Hematopoietic multipotent progenitor cell treated with erythropoietin and hydrocortisone succinate and interleukin-3 and kit ligand, for 15 days (in vitro differentiated cells): ENCODE data around the gene MARVELD2.
"Not testable (repeated sequence)": the region's sequence is repeated elsewhere in the genome, so short reads cannot be mapped to it uniquely, and the experiment has no call there.

Source experiments
- DNase-seq: peaks from one replicate; pipeline ENCODE4 v3.0.0-alpha.2; 2015; ENCODE audit warnings: low spot score

Gene MARVELD2, protein sequence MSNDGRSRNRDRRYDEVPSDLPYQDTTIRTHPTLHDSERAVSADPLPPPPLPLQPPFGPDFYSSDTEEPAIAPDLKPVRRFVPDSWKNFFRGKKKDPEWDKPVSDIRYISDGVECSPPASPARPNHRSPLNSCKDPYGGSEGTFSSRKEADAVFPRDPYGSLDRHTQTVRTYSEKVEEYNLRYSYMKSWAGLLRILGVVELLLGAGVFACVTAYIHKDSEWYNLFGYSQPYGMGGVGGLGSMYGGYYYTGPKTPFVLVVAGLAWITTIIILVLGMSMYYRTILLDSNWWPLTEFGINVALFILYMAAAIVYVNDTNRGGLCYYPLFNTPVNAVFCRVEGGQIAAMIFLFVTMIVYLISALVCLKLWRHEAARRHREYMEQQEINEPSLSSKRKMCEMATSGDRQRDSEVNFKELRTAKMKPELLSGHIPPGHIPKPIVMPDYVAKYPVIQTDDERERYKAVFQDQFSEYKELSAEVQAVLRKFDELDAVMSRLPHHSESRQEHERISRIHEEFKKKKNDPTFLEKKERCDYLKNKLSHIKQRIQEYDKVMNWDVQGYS

DNA sequence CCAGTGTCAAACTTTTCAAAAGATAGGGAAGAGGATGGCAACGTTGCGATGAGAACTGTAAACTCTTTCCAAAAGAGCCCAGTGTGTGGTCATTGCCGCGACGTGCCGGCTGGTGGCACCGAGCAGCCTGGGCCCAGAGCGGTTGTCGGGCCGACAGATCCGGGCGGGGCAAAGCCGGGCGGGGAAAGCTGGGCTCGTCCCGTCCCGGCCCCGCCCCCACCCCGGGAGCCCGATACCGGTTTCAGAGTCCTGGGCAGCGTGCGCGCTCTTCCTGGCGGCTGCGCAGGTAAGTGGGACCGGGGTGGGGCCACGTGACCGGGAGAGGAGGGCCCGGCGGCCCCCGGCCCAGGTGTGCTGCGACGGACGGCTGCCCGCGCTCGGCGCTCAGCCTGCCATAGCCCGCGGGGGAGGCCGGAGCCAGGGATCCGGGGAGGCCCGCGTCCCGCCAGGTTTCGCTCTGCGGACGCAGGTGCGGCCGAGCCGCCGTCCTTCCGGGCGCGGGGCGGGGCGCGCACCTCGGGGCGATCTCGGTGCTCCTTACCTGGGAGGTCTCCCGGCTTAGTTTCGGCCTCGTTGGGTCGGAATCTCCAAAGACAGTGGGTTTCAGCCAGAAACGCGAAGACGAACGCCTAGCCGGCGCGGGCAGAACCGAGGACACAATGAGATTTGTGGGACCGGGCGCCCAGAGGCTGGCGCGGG is at the start of gene MARVELD2:
Gene MARVELD2 (plus strand): TSS at position 232 of the 699 bp plus-strand sequence. CDS start 4,270 bp downstream, outside the sequence.
- DNase-seq, result peak; percentile 81

DNA sequence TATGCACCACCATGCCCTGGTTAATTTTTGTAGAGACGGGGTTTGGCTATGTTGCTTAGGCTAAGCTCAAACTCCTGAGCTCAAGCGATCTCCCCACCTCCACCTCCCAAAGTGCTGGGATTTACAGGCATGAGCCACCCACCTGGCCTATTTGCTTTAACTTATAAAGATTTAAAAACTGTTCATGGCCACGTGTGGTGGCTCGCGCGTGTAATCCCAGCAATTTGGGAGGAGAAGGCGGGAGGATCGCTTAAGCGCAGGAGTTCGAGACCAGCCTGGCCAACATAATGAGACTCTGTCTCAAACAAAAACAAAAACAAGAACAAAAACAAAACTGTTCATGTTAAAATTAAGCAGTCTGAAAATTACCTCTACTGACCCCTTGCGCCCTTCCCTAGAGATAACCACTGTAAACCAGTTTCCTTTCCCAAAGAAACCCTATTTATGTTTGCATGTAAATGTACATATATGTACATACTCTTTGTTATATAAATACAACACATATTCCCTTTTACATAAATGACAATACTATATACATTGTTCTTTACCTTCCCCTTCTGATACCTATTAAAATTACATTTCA is 47.1 kb upstream of the MARVELD2 start:
- peak; percentile 20 for DNase-seq

DNA sequence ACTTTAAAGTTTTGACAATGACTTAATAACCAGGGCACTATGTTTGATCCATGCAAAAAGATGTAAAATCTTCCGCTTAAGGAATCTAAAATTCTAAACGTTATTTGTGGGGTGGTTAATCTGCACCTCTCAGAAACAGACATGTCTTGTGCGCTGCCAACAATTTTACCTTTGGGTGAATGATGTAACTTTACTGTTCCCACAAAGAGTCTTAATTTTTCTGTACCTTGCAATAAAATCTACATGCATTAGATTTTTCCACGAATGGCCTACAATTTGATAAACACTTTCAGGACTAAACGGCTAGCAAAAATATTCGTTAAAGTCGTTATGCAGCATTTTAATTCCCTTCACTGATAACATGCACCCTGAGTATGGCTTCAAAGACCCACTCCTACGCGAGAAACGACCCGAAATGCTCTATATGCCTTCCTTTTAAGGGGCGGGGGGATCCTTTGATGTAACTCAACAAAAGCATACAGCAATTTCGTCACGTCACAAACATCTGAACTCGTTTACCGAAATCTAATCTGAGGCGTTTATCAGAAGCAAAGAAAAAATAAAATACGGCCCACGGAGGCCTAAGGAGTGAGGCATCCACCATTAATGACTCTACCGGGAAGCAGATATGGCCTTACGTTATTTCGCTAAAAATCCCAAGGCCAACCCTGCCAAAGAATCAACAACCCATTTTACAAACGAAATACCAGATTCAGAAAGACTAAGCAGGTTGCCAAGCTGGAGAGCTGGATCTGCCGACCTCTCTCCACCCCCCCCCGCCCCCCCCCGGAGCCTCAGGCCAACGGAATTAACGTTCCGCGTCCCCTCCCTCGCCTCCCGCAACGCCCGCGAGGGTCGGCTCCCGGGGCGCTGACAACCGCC is 46.2 kb upstream of the MARVELD2 start:
- peak; percentile 40 for DNase-seq

DNA sequence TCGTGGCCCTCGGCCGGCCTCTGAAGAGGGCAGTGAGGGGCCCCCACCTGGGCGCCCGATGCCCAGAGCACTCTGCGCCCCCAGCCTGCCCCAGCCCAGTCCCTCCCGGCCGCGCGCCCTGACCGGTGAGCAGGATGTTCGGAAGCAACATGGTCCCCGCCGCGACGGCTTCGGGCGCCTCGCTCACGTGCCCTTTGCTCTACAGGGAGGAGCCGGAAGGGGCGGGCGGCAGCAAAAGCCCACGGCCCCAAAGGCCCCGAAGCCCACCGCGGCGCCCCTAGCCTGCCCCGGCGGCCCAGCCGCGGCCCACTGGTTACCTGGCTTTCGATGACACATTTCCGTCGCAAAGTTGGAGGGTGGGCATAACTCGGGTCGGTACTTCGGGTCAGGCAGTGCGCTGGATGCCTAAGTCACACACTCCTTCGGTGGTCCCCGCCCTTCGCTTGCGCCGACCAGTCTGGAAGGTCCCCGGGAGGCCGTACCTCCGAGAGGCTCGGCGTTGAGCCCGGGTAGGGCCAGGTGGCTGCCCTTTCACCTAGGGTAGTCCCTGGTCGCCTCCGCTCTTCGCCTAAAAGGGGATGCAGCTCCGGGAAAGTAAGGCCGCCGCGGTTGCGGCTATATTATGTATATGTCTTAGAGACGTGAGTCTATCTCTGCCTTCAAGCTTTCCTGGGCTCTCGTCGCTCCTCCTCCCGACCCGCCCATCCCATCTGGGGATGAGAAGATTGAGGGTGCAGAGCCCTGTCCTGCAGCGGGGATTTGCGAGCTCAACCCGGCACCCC is 45.4 kb upstream of the MARVELD2 start, which contains the start of the genes AK6, RAD17 and TAF9:
Gene AK6 (minus strand): TSS at position 181 of the 782 bp plus-strand sequence. CDS start 30 bp downstream, at position 151.
Gene RAD17 (plus strand): TSS at position 479 of the 782 bp plus-strand sequence. CDS start 2,391 bp downstream, outside the sequence.
Gene TAF9 (minus strand): TSS at position 181 of the 782 bp plus-strand sequence. CDS start 3,783 bp downstream, outside the sequence.
- peak; percentile 93 for DNase-seq

DNA sequence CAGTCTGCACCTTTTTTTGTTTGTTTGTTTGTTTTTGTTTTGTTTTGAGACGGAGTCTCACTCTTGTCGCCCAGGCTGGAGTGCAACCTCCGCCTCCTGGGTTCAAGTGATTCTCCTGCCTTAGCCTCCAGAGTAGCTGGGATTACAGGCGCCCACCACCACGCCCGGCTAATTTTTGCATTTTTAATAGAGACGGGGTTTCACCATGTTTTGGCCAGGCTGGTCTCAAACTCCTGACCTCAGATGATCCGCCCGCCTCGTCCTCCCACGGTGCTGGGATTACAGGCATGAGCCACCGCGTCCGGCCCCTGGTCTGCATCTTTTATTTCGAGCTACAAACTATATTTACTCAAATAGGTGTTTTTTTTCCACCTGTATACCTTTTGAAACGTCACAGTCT is 44.6 kb upstream of the MARVELD2 start:
- not testable (repeated sequence) for DNase-seq

DNA sequence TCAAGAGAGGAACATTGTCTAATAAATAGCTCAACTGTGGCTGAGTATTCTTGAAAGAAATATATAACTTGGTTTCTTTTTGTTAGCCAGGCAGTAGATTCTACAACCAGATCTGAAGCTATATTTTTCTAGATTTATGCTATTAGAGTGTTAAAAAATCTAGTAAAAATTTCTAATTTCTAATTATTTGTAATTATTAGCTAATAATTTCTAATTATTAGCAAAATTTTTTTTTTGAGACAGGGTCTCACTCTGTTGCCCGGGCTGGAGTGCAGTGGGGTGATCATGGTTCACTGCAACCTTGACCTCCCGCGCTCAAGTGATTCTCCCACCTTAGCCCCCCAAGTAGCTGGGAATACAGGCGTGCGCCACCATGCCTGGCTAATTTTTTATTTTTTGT is 42.5 kb upstream of the MARVELD2 start:
- no peak for DNase-seq

DNA sequence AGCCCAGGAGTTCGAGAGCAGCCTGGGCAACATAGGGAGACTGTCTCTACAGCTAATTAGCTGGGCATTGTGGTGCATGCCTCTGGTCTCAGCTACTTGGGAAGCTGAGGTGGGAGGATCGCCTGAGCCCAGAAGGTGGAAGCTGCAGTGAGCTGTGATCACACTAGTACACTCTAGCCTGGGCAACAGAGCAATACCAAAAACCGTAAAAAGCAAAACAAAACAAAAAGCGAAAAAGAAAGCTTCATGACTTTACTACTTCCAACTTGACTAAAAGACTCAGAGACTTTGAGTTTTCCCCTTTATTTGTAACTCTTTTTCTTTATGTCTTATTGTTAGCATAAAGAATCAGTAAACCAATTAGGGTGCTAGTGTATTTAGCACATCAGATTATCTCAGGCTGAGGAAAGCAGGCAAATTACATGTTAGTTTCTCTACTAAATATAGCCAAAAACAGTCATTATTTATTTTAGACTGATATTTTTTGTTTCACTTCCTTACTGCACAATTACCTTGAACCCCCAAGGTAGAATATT is 39.9 kb upstream of the MARVELD2 start:
- DNase-seq, result no peak

DNA sequence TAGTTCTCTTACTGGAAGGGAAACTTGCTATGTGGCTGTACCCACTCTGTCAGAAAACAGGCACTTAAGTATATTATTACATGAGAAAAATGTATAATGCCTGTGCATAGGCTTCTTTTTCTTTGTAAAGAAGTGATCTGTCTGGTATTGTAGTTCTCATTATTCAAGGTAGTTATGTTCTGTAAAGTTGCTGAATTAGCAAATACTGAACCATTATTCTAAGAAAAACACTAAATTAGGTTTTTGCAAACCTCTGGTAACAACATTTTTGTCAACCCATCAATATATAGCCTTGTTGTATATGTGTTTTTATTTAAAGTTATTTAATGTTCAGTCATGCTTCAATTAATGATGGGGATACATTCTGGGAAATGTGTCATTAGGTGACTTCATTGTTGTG is 36.5 kb upstream of the MARVELD2 start:
- no peak for DNase-seq

DNA sequence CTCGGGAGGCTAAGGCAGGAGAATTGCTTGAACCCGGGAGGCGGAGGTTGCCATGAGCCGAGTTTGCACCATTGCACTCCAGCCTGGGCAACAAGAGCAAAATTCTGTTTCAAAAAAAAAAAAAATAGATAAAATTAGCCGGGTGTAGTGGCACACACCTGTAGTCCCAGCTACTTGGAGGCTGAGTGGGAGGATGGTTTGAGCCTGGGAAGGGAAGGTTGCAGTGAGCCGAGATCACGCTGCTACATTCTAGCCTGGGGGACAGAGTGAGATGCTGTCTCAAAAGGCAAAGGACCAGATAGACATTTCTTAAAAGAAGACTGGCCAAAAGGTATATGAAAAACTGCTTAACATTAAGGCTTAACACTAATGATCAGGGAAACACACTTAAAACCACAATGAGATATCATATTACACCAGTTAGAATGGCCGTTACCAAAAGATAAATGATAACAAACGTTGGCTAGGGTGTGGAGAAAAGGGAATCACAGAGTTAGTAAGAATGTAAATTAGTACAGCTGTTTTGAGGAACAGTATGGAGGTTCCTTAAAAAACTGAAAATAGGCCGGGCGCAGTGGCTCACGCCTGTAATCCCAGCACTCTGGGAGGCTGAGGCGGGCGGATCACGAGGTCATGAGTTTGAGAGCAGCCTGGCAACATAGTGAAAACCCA is 10.1 kb upstream of the MARVELD2 start:
- DNase-seq, result no peak

DNA sequence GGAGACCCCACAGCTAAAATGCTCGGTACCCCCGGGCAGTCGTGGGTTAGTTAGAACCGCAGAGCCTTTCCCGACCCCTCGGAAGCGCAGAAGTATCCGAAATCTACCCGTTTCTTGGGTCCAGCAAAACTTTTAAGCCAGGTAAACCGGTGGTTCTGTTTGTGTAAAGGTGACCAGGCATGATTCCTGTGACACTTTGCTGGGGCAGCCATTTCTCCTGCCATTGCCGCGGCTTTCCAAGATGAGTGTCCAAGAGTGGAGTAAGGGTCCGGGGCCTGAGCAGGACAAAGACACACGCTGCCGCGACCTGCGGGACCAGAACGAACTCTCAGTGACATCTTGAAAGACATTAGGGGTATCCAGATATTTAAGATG is 655 bp downstream of the MARVELD2 start:
- no peak for DNase-seq

DNA sequence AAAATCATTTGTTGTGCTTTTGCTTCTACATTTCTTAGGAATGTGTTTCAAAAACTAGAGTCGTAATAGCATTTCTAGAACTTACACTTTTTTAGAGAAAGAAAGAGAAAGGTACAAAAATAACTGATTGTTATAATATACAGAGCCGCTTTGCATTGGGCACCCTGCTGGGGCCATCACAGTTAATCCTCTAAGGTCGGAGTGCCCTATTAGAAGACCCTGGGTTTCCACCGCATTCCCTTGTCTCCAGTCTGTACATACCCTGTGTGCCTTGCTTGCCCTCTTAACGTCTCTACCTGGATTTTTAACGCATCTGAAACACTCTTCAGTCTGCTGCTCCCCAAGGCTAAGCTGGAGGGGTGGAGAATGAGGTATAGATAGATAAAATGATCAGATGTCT is 1.3 kb downstream of the MARVELD2 start:
- DNase-seq, result no peak

DNA sequence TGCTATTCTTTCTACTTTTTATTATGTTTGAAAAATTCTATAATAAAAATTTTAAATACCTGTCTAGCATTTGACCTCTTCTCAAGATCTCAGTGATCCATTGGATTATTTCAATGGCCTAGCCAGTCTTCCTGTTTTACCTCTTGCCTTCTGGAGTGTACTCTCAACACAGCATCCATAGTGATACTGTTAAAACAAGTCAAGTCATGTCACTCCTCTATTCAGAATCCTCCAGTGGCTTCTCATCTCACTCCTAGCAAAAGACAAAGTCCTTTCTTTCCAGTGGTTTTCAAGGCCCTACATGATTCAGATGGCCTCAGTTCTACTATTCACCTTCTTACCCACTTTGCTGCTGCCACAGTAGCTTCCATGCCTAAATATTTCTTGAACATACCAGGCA is 1.8 kb downstream of the MARVELD2 start:
- DNase-seq, result no peak

DNA sequence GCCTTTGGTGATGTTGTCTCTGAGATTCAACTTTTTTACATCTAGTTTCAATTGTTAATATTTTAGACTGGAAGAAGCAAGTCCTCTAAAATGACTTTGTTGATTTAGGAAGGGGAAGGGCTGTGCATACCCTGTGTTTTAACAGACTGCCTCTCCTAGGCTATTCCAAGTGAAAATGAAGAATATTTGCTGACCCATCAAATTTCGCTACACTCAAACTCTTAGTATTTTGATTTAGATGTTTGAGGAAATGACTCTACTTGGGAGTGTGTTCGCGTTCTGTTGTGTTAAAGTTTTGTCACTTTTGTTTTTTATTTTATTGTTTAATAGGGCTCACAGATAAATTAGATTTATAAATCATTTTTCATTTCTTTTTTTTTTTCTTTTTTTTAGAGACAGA is 3.6 kb downstream of the MARVELD2 start:
- no peak for DNase-seq

DNA sequence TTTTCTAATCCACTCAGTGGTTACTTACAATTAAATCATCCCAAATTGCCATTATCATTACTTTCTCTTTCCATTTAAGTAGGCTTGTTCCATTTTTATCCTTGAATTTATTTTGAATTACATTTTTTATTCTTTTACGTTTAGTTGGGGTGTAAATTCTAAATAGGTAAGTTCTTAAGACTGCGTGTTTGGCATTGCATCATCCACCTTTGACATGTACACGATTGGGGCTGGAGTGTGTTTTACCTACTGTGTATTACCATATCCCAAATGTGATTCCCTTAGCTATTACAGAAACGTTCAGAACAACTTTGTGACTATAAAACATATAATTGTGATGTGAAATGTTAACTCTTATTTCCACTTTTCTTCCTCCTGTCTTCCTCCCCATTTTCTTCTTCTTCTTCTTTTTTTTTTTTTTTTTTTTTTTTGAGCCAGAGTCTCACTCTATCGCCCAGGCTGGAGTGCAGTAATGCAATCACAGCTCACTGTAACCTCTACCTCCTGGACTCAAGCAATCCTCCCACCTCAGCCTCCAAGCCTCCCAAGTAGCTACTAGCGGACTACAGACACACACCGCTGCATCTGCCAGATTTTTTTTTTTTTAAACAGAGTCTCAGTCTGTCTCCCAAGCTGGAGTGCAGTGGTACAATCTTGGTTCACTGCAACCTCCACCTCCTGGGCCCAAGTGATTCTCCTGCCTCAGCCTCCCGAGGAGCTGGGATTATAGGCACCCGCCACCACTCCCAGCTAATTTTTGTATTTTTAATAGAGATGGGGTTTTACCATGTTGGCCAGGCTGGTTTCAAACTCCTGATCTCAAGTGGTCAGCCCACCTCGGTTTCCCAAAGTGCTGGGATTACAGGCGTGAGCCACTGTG is 16.7 kb downstream of the MARVELD2 start:
- no peak for DNase-seq

DNA sequence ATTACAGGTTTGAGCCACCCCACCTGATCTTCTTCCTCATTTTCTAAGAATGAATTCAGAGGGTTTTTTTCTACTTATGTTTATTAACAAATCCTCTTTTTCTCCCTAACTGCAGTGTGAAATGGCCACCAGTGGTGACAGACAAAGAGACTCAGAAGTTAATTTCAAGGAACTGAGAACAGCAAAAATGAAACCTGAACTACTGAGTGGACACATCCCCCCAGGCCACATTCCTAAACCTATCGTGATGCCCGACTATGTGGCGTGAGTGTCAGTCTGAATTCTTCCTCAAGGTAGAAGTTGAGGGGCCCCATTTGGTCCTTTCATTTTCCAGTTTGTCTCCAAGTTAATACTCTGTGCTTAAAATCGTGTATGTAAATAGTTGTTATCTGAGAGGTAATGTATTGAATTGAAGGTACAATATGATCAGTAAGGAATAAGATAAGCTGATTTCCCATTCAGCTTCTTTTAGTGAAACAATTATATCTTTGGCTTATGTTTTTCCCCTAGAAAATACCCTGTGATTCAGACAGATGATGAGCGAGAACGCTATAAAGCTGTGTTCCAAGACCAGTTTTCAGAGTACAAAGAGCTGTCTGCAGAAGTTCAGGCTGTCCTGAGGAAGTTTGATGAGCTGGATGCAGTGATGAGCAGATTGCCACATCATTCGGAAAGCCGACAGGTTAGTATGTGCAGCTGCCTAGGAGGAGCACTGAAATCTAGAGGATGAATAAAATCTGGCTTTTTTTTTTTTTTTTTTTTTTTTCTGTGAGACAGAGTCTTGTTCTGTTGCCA is 17.7 kb downstream of the MARVELD2 start:
- DNase-seq, result no peak

DNA sequence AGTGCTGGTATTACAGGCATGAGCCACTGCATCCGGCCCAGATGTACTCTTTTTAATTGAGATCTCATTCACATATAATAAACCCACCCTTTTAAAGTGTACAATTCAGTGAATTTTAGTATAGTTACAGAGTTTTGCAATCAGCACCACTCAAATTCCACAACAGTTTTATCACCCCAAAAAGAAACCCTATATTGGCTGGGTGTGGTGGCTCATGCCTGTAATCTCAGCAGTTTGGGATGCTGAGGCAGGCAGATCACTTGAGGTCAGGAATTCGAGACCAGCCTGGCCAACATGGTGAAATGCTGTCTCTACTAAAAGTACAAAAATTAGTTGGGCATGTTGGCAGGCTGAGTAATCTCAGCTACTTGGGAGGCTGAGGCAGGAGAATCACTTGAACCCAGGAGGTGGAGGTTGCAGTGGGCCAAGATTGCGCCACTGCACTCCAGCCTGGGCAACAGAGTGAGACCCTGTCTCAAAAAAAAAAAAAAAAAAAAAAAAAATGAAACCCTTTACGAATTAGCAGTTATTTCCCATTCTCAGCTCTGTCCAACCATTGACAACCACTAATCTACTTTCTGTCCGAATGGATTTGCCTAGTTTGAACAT is 20.5 kb downstream of the MARVELD2 start:
- not testable (repeated sequence) for DNase-seq

DNA sequence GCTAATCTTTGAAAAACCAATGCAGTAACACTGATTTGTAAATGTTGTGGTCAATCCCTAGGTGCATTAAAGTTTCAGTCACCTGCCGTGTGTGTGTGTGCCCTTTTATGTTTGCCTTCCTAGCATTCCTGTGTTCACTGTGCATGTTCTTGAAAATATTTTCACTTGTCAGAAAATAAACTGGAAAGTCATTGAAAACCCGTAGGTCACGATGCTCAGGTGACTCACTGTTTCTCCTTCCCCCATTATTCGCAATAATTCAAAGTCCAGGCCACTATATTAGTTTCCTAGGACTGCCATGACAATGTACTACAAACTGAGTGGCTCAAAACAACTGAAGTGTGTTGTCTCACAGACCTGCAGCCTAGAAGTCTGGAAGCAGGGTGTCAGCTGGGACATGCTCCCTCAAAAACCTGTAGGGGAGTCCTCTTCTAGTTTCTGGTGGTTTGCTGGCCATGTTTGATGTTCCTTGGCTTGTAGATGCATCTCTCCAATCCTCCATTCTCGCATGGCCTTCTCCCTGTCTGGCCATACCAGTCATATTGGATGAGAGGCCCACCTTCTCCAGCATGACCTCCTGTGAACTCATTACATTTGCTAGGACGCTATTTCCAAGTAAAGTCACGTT is 29.3 kb downstream of the MARVELD2 start:
- no peak for DNase-seq
